Gastroesophageal sphincter (tissue), 4 donors: Measurements from ENCODE around the gene PRDM12. TPM values are rescaled to one million over a fixed set of nuclear protein-coding genes. Genes with fewer than 3 reads are reported as not detected.

Experiments
- ATAC-seq: fragments of 150-250 bp; one replicate; pipeline ENCODE4 v1.9.1; 2016; ENCODE audit warnings: mild to moderate bottlenecking, moderate library complexity
- H3K27ac ChIP-seq, 4 donors: fragments of 200-600 bp; sonication (generic) in 3 of 4; 1 replicate in 3 of 4; 2 replicates in 1 of 4; pipeline ENCODE4 v1.5.1; 2016 to 2019
- H3K27me3 ChIP-seq: fragments of 200-600 bp; sonication (generic); one replicate; pipeline ENCODE4 v1.5.1; 2019
- H3K36me3 ChIP-seq, 2 donors: fragments of 200-600 bp; sonication (generic); one replicate each; pipeline ENCODE4 v1.5.1; 2019; ENCODE audit warnings: control low read depth in 1 of 2
- H3K4me1 ChIP-seq, 3 donors: fragments of 200-600 bp; sonication (generic); 1 replicate in 2 of 3; 2 replicates in 1 of 3; pipeline ENCODE4 v1.5.1; 2016 to 2019; ENCODE audit warnings: control low read depth in 2 of 3
- H3K4me3 ChIP-seq, 2 donors: fragments of 200-600 bp; sonication (generic); one replicate each; pipeline ENCODE4 v1.5.1; 2019; ENCODE audit warnings: mild to moderate bottlenecking in 1 of 2, moderate library complexity in 1 of 2
- H3K9me3 ChIP-seq, 3 donors: fragments of 200-600 bp; sonication (generic); one replicate each; pipeline ENCODE4 v1.5.1; 2017 to 2019; ENCODE audit warnings: control low read depth in 2 of 3
- EP300 ChIP-seq: sonication (generic); formaldehyde crosslinking; IDR thresholded peaks from one replicate; pipeline ENCODE4 v1.6.1; 2017; ENCODE audit warnings: antibody characterized with exemption, mild to moderate bottlenecking
- POLR2A ChIP-seq, 2 donors: fragments of 450-650 bp; IDR thresholded peaks; one replicate each; pipeline ENCODE4 v1.6.1; 2017; ENCODE audit warnings: antibody characterized with exemption in 2 of 2, mild to moderate bottlenecking in 2 of 2, moderate library complexity in 1 of 2
- POLR2AphosphoS5 ChIP-seq: sonication (generic); formaldehyde crosslinking; IDR thresholded peaks from one replicate; pipeline ENCODE4 v1.6.1; 2017; ENCODE audit warnings: antibody characterized with exemption
- WGBS, 2 donors: methylation state at CpG; one replicate each; pipeline ENCODE4 v1.1.5; 2018; ENCODE audit warnings: low coverage in 1 of 2; 5-methylcytosine and 5-hydroxymethylcytosine counted together
- total RNA-seq, 4 donors: library from RNA; depleted of rRNA; stranded (reverse); fragments of >200 nt; gene quantifications; one replicate each; pipeline ENCODE4 v1.1.0, GENCODE V29; 2016
- TF ChIP-seq, protein P1 (sequence below), 4 experiments: fragments of 200-600 bp in 2 of 4; fragments of 450-650 bp in 2 of 4; sonication (generic) in 1 of 4; IDR thresholded peaks; one replicate each; pipeline ENCODE4 v1.5.1; 2017 to 2019; ENCODE audit warnings: antibody characterized with exemption in 4 of 4, mild to moderate bottlenecking in 2 of 4, moderate library complexity in 2 of 4

The PRDM12 gene
- total RNA-seq, 4 donors from 2014 or later = not detected

DNA sequence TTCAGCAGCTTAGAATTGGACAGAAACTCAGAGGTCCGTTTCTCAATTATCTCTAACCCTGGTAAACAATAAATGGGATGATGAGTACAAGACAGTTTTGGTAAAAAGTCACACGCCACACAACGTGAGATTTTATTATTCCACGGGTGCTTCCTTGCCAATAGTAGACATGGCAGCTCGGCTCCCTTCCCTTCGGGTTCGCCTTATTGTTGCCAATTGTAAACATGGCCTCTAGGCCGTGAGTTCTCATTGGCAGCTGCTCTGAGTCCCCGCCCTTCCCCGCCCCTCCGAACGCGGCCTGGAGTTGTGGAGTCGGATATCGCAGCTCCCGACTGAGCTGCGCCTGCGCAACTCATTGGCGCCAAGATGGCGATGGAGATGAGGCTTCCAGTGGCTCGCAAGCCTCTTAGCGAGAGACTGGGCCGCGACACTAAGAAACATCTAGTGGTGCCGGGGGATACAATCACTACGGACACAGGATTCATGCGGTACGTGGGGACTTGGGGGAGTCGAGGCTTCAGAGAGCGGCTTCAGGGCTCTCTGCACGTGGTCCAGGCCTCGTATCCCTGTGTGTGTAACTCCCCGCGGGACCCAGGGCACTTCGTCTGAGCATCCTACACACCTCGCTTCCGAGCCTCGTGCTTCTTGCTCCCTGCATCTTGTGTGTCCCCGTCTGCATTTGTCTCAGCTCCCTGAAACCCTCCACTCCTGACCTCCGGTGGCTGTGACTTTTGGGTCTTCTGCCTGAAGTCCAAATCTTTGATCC is 29.2 kb downstream of the PRDM12 start, which contains the start of gene EXOSC2:
TSS of gene EXOSC2 (plus strand) at position 355 of the 766 bp plus-strand sequence. CDS start at position 367, 12 bp downstream.
- Histone ChIP-seq H3K4me3 (peak within 1 kb of the TSS; percentile 70 to 81), H3K9me3 (no peaks in the 10 kb centered on the region), H3K27me3 (no peaks in the 10 kb centered on the region), H3K27ac (peak within 1 kb of the TSS; percentile 48 to 75 (median 74)), H3K4me1 (peaks cover 2 to 50% (median 16%) of the 10 kb centered on the region in 3 donors), H3K36me3 (peaks cover 0 to 34% of the 10 kb centered on the region in 2 donors)
- 0 to 1% methylated on average over 2 to 22 of the region's 40 CpGs for WGBS, 2 donors
- TF ChIP-seq, protein P1, sequence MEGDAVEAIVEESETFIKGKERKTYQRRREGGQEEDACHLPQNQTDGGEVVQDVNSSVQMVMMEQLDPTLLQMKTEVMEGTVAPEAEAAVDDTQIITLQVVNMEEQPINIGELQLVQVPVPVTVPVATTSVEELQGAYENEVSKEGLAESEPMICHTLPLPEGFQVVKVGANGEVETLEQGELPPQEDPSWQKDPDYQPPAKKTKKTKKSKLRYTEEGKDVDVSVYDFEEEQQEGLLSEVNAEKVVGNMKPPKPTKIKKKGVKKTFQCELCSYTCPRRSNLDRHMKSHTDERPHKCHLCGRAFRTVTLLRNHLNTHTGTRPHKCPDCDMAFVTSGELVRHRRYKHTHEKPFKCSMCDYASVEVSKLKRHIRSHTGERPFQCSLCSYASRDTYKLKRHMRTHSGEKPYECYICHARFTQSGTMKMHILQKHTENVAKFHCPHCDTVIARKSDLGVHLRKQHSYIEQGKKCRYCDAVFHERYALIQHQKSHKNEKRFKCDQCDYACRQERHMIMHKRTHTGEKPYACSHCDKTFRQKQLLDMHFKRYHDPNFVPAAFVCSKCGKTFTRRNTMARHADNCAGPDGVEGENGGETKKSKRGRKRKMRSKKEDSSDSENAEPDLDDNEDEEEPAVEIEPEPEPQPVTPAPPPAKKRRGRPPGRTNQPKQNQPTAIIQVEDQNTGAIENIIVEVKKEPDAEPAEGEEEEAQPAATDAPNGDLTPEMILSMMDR (IDR thresholded peaks at IDR 0.05) = peak in 1 of 4 experiments; percentile 16
- peak; percentile 85 for TF ChIP-seq POLR2AphosphoS5
- peak; percentile 59 to 74 for TF ChIP-seq POLR2A (IDR thresholded peaks at IDR 0.05)
- TF ChIP-seq EP300 = no peak
- peak; percentile 96 for ATAC-seq

GRCh38 chr9:130694205-130694604 is 29.8 kb downstream of the PRDM12 start:
- peaks cover 0 to 40% of the 10 kb centered on the region in 2 donors for H3K36me3 ChIP-seq
- H3K27ac ChIP-seq = peak overlapping the region in 2 of 4 donors; percentile 75
- no peaks in the 10 kb centered on the region for H3K27me3 ChIP-seq
- 0 to 7% methylated on average over 4 to 8 of the region's 8 CpGs for WGBS, 2 donors
- TF ChIP-seq POLR2AphosphoS5 (no peak), POLR2A (IDR thresholded peaks at IDR 0.05) (no peak), EP300 (no peak)
- TF ChIP-seq, protein P1 (IDR thresholded peaks at IDR 0.05) = no peak
- peak overlapping the region; percentile 70 to 81 for H3K4me3 ChIP-seq
- ATAC-seq = no peak
- H3K4me1 ChIP-seq = peaks cover 2 to 50% (median 16%) of the 10 kb centered on the region in 3 donors
- H3K9me3 ChIP-seq = no peaks in the 10 kb centered on the region

DNA sequence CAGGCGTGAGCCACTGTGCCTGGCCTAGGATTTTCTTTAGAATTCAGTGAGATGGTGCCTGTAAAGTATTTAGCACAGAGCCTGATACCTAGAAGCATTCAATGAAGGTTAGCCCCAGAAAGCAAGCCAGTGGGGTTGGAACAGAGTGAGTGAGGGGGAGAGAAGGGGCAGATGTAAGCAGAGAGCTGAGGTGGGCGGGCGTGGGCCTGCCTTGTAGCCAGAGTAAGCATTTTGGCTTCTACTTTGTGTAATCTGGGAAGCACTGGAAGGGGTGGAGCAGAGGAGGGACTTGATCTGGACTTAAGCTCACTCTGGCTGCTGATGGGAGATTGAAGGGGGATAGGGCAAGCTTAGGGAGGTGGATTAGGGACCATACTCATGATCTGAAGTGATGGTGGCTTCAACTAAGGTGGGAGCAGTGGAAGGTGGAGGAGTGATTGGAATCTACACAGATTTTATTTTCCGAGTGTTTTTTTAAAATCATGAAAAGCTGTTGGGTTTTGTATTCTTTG is 31.8 kb downstream of the PRDM12 start:
- H3K9me3 ChIP-seq = no peaks in the 10 kb centered on the region
- no peak overlapping the region for H3K4me3 ChIP-seq

GRCh38 chr9:130696996-130697395 is 32.6 kb downstream of the PRDM12 start:
- no peak overlapping the region for H3K4me3 ChIP-seq
- TF ChIP-seq POLR2A (IDR thresholded peaks at IDR 0.05) = no peak
- TF ChIP-seq POLR2AphosphoS5 = no peak
- no peak for TF ChIP-seq EP300
- H3K4me1 ChIP-seq = peaks cover 2 to 55% (median 24%) of the 10 kb centered on the region in 3 donors
- H3K27ac ChIP-seq = no peak overlapping the region
- WGBS, 2 donors = 75 to 89% methylated on average over 4 to 7 of the region's 8 CpGs
- ATAC-seq = no peak
- no peaks in the 10 kb centered on the region for H3K27me3 ChIP-seq
- H3K9me3 ChIP-seq = no peaks in the 10 kb centered on the region
- peaks cover 0 to 65% of the 10 kb centered on the region in 2 donors for H3K36me3 ChIP-seq

More for the DNA sequence above, 31.8 kb downstream of the PRDM12 start:
- Histone ChIP-seq H3K27ac (no peak overlapping the region), H3K27me3 (no peaks in the 10 kb centered on the region), H3K36me3 (peaks cover 0 to 57% of the 10 kb centered on the region in 2 donors), H3K4me1 (peaks cover 2 to 47% (median 16%) of the 10 kb centered on the region in 3 donors)
- no peak for ATAC-seq
- TF ChIP-seq EP300 = no peak
- TF ChIP-seq POLR2AphosphoS5 = no peak
- no peak for TF ChIP-seq POLR2A (IDR thresholded peaks at IDR 0.05)
- TF ChIP-seq, protein P1 (IDR thresholded peaks at IDR 0.05) = no peak
- 86 to 90% methylated on average over 2 to 3 of the region's 4 CpGs for WGBS, 2 donors

DNA sequence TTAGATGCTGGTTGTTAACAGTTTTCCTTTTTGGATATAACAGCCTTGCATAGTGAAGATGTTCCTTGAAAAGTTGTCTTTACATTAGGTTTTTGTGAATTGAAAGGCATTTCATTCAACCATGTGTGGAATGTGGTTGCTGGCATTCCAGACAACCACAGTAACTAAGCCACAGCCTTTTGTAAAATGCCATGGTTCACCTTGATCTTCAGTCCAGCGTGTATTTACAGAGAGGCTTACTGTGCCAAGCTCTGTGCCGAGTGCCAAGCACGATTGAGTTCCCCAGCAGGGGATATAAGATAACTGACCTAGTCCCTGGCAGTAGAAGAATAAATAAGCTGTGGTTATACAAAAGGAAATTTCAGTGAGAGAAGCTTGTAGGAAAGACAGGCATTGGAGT is 34.1 kb downstream of the PRDM12 start:
- 60% methylated on average over 2 of the region's 3 CpGs; no CpG with 5 or more reads in 1 of the 2 donors for WGBS, 2 donors
- ATAC-seq = no peak
- no peak overlapping the region for H3K4me3 ChIP-seq
- TF ChIP-seq EP300 (no peak), POLR2A (IDR thresholded peaks at IDR 0.05) (no peak), POLR2AphosphoS5 (no peak)
- TF ChIP-seq, protein P1 (IDR thresholded peaks at IDR 0.05) = no peak
- no peaks in the 10 kb centered on the region for H3K9me3 ChIP-seq
- peaks cover 0 to 80% of the 10 kb centered on the region in 2 donors for H3K36me3 ChIP-seq
- H3K27me3 ChIP-seq = no peaks in the 10 kb centered on the region
- no peak overlapping the region for H3K27ac ChIP-seq
- peaks cover 2 to 51% (median 22%) of the 10 kb centered on the region in 3 donors for H3K4me1 ChIP-seq
